Tongue (tissue), 3 donors: ENCODE measurements around the gene STK16. TPM values are rescaled to one million over a fixed set of nuclear protein-coding genes. Genes with fewer than 3 reads are reported as not detected.

Source experiments
- DNase-seq: peaks from one replicate; pipeline ENCODE4 v3.0.0-alpha.2; 2015
- small RNA-seq: library from RNA; depleted of rRNA; stranded (forward); fragments of <200 nt; gene quantifications from one replicate; pipeline ENCODE3, GENCODE V24; 2014; ENCODE audit warnings: low replicate concordance
- total RNA-seq: library from RNA; depleted of rRNA; stranded (reverse); fragments of >200 nt; gene quantifications from one replicate; pipeline ENCODE4 v1.2.3, GENCODE V29; 2014

STK16 gene
- total RNA-seq, 1 donor from 2014 or later, result 10.5 TPM

- no peak for DNase-seq
These were observed 43.9 kb downstream of the STK16 start for GRCh38 chr2:219289195-219289536.

- peak; percentile 93 for DNase-seq
These were observed 44.5 kb downstream of the STK16 start for GRCh38 chr2:219289537-219290361.

- DNase-seq, result no peak
These were observed 45.3 kb downstream of the STK16 start for GRCh38 chr2:219290381-219291171.

GRCh38 chr2:219291394-219291793 is 46.1 kb downstream of the STK16 start:
- no peak for DNase-seq

- no peak for DNase-seq
These were observed 46.7 kb downstream of the STK16 start for GRCh38 chr2:219291910-219292490.

GRCh38 chr2:219292616-219293015 is 47.3 kb downstream of the STK16 start:
- DNase-seq, result no peak

- DNase-seq, result peak; percentile 59
These were observed 48.5 kb downstream of the STK16 start for GRCh38 chr2:219293736-219294231.

- peak; percentile 92 for DNase-seq
These were observed 49.4 kb downstream of the STK16 start for GRCh38 chr2:219294356-219295351.

GRCh38 chr2:219296142-219296541 is 50.9 kb downstream of the STK16 start:
- DNase-seq, result no peak

- no peak for DNase-seq
These were observed 51.5 kb downstream of the STK16 start for GRCh38 chr2:219296631-219297391.

GRCh38 chr2:219297766-219298456 is 52.6 kb downstream of the STK16 start:
- DNase-seq, result no peak

GRCh38 chr2:219298759-219299371 is 53.6 kb downstream of the STK16 start:
- DNase-seq, result peak; percentile 92

- DNase-seq, result no peak
These were observed 54.1 kb downstream of the STK16 start for GRCh38 chr2:219299372-219299760.

Small RNA genes lying within 50 kb of the gene (small RNA-seq; reads per million reads assigned to genes)
- gene MIR153-1, result 0.18 reads per million, percentile 16 among the genes with 10 or more reads in this experiment

Other genes starting within 250 kb of the STK16 start
- not detected for gene CFAP65, start 204.0 kb upstream of the STK16 start, total RNA-seq
- gene IHH, start 184.6 kb upstream of the STK16 start, total RNA-seq, result not detected
- 12.8 TPM for gene NHEJ1, start 84.7 kb upstream of the STK16 start, total RNA-seq
- gene SLC23A3, start 75.5 kb upstream of the STK16 start, total RNA-seq, result 0.92 TPM
- 23.9 TPM for gene CNPPD1, start 68.6 kb upstream of the STK16 start, total RNA-seq
- 35.0 TPM for gene RETREG2, start 67.2 kb upstream of the STK16 start, total RNA-seq
- gene ZFAND2B, start 38.7 kb upstream of the STK16 start, total RNA-seq, result 24.4 TPM
- 35.3 TPM for gene ABCB6, start 26.5 kb upstream of the STK16 start, total RNA-seq
- 51.9 TPM for gene ATG9A, start 15.8 kb upstream of the STK16 start, total RNA-seq
- 41.0 TPM for gene ANKZF1, start 15.7 kb upstream of the STK16 start, total RNA-seq
- 5.2 TPM for gene GLB1L, start within 50 bp of the STK16 start, total RNA-seq
- gene TUBA4B, start 7.8 kb downstream of the STK16 start, total RNA-seq, result not detected
- 76.1 TPM for gene TUBA4A, start 8.4 kb downstream of the STK16 start, total RNA-seq
- gene DNAJB2, start 33.9 kb downstream of the STK16 start, total RNA-seq, result 96.5 TPM
- gene PTPRN, start 63.9 kb downstream of the STK16 start, total RNA-seq, result 0.31 TPM
- not detected for gene RESP18, start 87.3 kb downstream of the STK16 start, total RNA-seq
- gene DNPEP, start 142.4 kb downstream of the STK16 start, total RNA-seq, result 33.4 TPM
- 5,232 TPM for gene DES, start 172.9 kb downstream of the STK16 start, total RNA-seq
- 136 TPM for gene SPEG, start 189.4 kb downstream of the STK16 start, total RNA-seq